Adrenal gland (tissue), 12 donors: Measurements from ENCODE around the gene PRODH. TPM values are rescaled to one million over a fixed set of nuclear protein-coding genes. Genes with fewer than 3 reads are reported as not detected.
A peak's percentile ranks its signal among the peaks of the same experiment; 100 is the strongest.
"Not testable (repeated sequence)": the region's sequence is repeated elsewhere in the genome, so short reads cannot be mapped to it uniquely, and the experiment has no call there.

ENCODE experiments used
- DNase-seq, 7 donors: peaks; one replicate each; pipeline ENCODE4 v3.0.0-alpha.2; 2019 to 2020
- H3K27ac ChIP-seq, 5 donors: fragments of 200-600 bp; sonication (generic) in 4 of 5; 1 replicate in 3 of 5; 2 replicates in 2 of 5; pipeline versions ENCODE4 v1.5.1 to v1.8.0; 2016 to 2020; ENCODE audit warnings: mild to moderate bottlenecking in 1 of 5
- H3K27me3 ChIP-seq: fragments of 200-600 bp; 2 replicates; pipeline ENCODE4 v1.8.0; 2021
- H3K36me3 ChIP-seq, 2 donors: fragments of 200-600 bp; replicated peaks in 1 of 2; 1 replicate in 1 of 2; 2 replicates in 1 of 2; pipeline versions ENCODE4 v1.5.1 to v1.8.0; 2018 to 2022
- H3K4me1 ChIP-seq, 2 donors: fragments of 200-600 bp; replicated peaks in 1 of 2; 1 replicate in 1 of 2; 2 replicates in 1 of 2; pipeline versions ENCODE4 v1.5.1 to v1.8.0; 2018 to 2021
- H3K4me3 ChIP-seq, 4 donors: fragments of 200-600 bp; sonication (generic) in 3 of 4; one replicate each; pipeline ENCODE4 v1.5.1; 2016 to 2018
- H3K9me3 ChIP-seq, 3 donors: fragments of 200-600 bp; sonication (generic) in 1 of 3; replicated peaks in 1 of 3; 1 replicate in 2 of 3; 2 replicates in 1 of 3; pipeline versions ENCODE4 v1.5.1 to v1.8.0; 2016 to 2021
- CTCF ChIP-seq, 6 experiments: fragments of 450-650 bp in 4 of 6; fragments of 200-600 bp in 2 of 6; sonication (generic) in 1 of 6; IDR thresholded peaks; 1 replicate in 5 of 6; 2 replicates in 1 of 6; pipeline versions ENCODE4 v1.5.1 to v1.8.0; 2016 to 2021; ENCODE audit warnings: antibody characterized with exemption in 6 of 6, mild to moderate bottlenecking in 2 of 6, moderate library complexity in 1 of 6
- POLR2A ChIP-seq, 2 donors: fragments of 450-650 bp; IDR thresholded peaks; one replicate each; pipeline ENCODE4 v1.6.1; 2017; ENCODE audit warnings: antibody characterized with exemption in 2 of 2, mild to moderate bottlenecking in 2 of 2, moderate library complexity in 1 of 2
- WGBS, 4 donors: extraction: QIAGEN DNeasy Blood & Tissue Kit in 2 of 4; methylation state at CpG; one replicate each; pipeline versions ENCODE4 v1.1.5 to v1.1.7; 2013 to 2017; 5-methylcytosine and 5-hydroxymethylcytosine counted together
- intact Hi-C, 2 donors: fragments of 100-400 bp; cut with DNase I; formaldehyde crosslinking; loops; one replicate each; pipeline versions ENCODE4 v1.14.1 to v1.15.0; 2022 to 2023
- polyA plus RNA-seq, 3 donors: library from polyadenylated mRNA; stranded (reverse); fragments of 200-250 nt in 2 of 3; fragments of 350-450 nt in 1 of 3; fragmentation: Illumina TruSeq in 1 of 3; extraction: RNeasy Lipid Tissue Mini Kit (QIAGEN cat#74804) in 1 of 3; gene quantifications; one replicate each; pipeline ENCODE4 v1.2.3, GENCODE V29; 2013 to 2014
- total RNA-seq, 9 donors: library from RNA; depleted of rRNA in 4 of 9; stranded (reverse); fragments of >200 nt in 4 of 9; fragments of 120-200 nt in 1 of 9; fragmentation: NEBNext Ultra II Directional in 1 of 9; extraction: Animal tissue kit (Norgen Biotek cat#: 25700) in 1 of 9; gene quantifications; one replicate each; pipeline versions ENCODE4 v1.1.0 to v1.2.4, GENCODE V29; 2013 to 2023
- donor health status: healthy with polysubstance abuse.
- donor health status: Bipolar disorder and iron deficiency.
- donor health status: DM: yes; HTN: yes; CAD: no.
- donor health status: DM: no; HTN: no; CAD: no.
- donor health status: DM: no; HTN: no; CAD: no.
- donor health status: DM: yes; HTN: yes; CAD: no.

Gene PRODH
- total and polyA plus RNA-seq, 12 donors, result 0.28 to 2.7 (median 1.0) TPM; not detected in 4

- Histone ChIP-seq H3K27me3 (no peaks in the 10 kb centered on the region), H3K27ac (no peak overlapping the region), H3K4me1 (peaks cover 5% of the 10 kb centered on the region in 2 donors), H3K4me3 (no peak overlapping the region), H3K36me3 (no peaks in the 10 kb centered on the region), H3K9me3 (no peaks in the 10 kb centered on the region)
- intact Hi-C loops, result no loop called here
- 55 to 71% (median 67%) methylated on average over 1 to 7 of the region's 7 CpGs; no CpG with 5 or more reads in 1 of the 4 donors for WGBS, 4 donors
- TF ChIP-seq POLR2A (IDR thresholded peaks at IDR 0.05) (no peak), CTCF (IDR thresholded peaks at IDR 0.05) (no peak)
- DNase-seq, result peak in 2 of 7 donors; percentile 22 to 48
Observed at GRCh38 chr22:18966748-18967147, 30.7 kb upstream of the PRODH start.

- WGBS, 4 donors, result 77 to 86% (median 80%) methylated on average over 3 to 14 of the region's 14 CpGs
- intact Hi-C loops, result no loop called here
- H3K36me3 ChIP-seq, result no peaks in the 10 kb centered on the region
- H3K9me3 ChIP-seq, result no peaks in the 10 kb centered on the region
- H3K4me3 ChIP-seq, result no peak overlapping the region
- no peak for DNase-seq
- H3K27ac ChIP-seq, result no peak overlapping the region
- TF ChIP-seq CTCF (IDR thresholded peaks at IDR 0.05) (no peak), POLR2A (IDR thresholded peaks at IDR 0.05) (no peak)
- peaks cover 2 to 3% of the 10 kb centered on the region in 2 donors for H3K4me1 ChIP-seq
- H3K27me3 ChIP-seq, result no peaks in the 10 kb centered on the region
Observed at GRCh38 chr22:18965526-18966421, 29.7 kb upstream of the PRODH start.

- H3K4me1 ChIP-seq, intact Hi-C loops: not testable (repeated sequence)
Observed at GRCh38 chr22:18964501-18965265, 28.6 kb upstream of the PRODH start.

GRCh38 chr22:18964051-18964450 lies 28.0 kb upstream of the PRODH start:
- intact Hi-C loops, DNase-seq: not testable (repeated sequence)
- 80 to 98% (median 92%) methylated on average over 1 to 10 of the region's 10 CpGs; no CpG with 5 or more reads in 1 of the 4 donors for WGBS, 4 donors

More at GRCh38 chr22:18964501-18965265, 28.6 kb upstream of the PRODH start:
- DNase-seq, H3K36me3 ChIP-seq, H3K4me3 ChIP-seq, H3K27me3 ChIP-seq, H3K27ac ChIP-seq, H3K9me3 ChIP-seq: not testable (repeated sequence)
- 73 to 88% (median 80%) methylated on average over 3 to 18 of the region's 19 CpGs for WGBS, 4 donors

GRCh38 chr22:18962308-18962635 lies 26.2 kb upstream of the PRODH start:
- Histone ChIP-seq H3K9me3 (no peaks in the 10 kb centered on the region), H3K36me3 (no peaks in the 10 kb centered on the region), H3K27me3 (no peaks in the 10 kb centered on the region), H3K4me3 (no peak overlapping the region), H3K27ac (no peak overlapping the region), H3K4me1 (no peaks in the 10 kb centered on the region)
- WGBS, 4 donors, result 76 to 86% (median 84%) methylated on average over 3 of the region's 3 CpGs
- no peak for TF ChIP-seq POLR2A (IDR thresholded peaks at IDR 0.05)
- TF ChIP-seq CTCF (IDR thresholded peaks at IDR 0.05), result no peak
- intact Hi-C loops, result no loop called here
- DNase-seq, result no peak

More at GRCh38 chr22:18964051-18964450, 28.0 kb upstream of the PRODH start:
- not testable (repeated sequence) for H3K36me3 ChIP-seq, H3K4me1 ChIP-seq, H3K4me3 ChIP-seq, H3K27me3 ChIP-seq, H3K9me3 ChIP-seq, H3K27ac ChIP-seq

- DNase-seq, result not testable (repeated sequence)
- 84 to 88% (median 86%) methylated on average over 8 of the region's 8 CpGs for WGBS, 4 donors
Observed at GRCh38 chr22:18961632-18962307, 25.7 kb upstream of the PRODH start.

GRCh38 chr22:18961201-18961600 lies 25.1 kb upstream of the PRODH start:
- 59 to 79% (median 66%) methylated on average over 5 to 7 of the region's 7 CpGs for WGBS, 4 donors
- intact Hi-C loops, result not testable (repeated sequence)

More at GRCh38 chr22:18961632-18962307, 25.7 kb upstream of the PRODH start:
- H3K36me3 ChIP-seq, H3K4me1 ChIP-seq, H3K27ac ChIP-seq, H3K27me3 ChIP-seq, H3K9me3 ChIP-seq, intact Hi-C loops, H3K4me3 ChIP-seq: not testable (repeated sequence)

More at GRCh38 chr22:18961201-18961600, 25.1 kb upstream of the PRODH start:
- H3K4me3 ChIP-seq, H3K36me3 ChIP-seq, H3K27me3 ChIP-seq, H3K9me3 ChIP-seq, DNase-seq, H3K4me1 ChIP-seq, H3K27ac ChIP-seq: not testable (repeated sequence)
